ENCODE results near the gene COX7B2. TPM values are rescaled to one million over a fixed set of nuclear protein-coding genes. Genes with fewer than 3 reads are reported as not detected.

The COX7B2 gene
- total and polyA plus RNA-seq, 2 of the 13 experiments (the other 11 are each of a cell fraction or from before 2014, with no cell fraction given): not detected

GRCh38 chr4:46924789-46925529 lies 15.9 kb upstream of the COX7B2 start (continued):
- no peak for TF ChIP-seq ZBTB44 (CRISPR knock-in tag; IDR thresholded peaks at IDR 0.05)

GRCh38 chr4:46922205-46922604 lies 13.2 kb upstream of the COX7B2 start:
- Histone ChIP-seq H3K36me3 (replicated peaks in 1 of 2; ENCODE audit: control insufficient read depth in 1 of 2, insufficient read depth in 2 of 2, low read length in 2 of 2) (no peaks in the 10 kb centered on the region), H3K27me3 (ENCODE audit: control insufficient read depth in 1 of 2, insufficient read depth in 2 of 2, low read length in 2 of 2) (no peaks in the 10 kb centered on the region), H3K4me1 (ENCODE audit: insufficient read depth, low read length) (no peaks in the 10 kb centered on the region), H2AFZ (ENCODE audit: low read length) (no peak overlapping the region), H3K4me2 (ENCODE audit: low read depth, low read length) (no peak overlapping the region), H4K20me1 (ENCODE audit: insufficient read depth, low read length) (no peaks in the 10 kb centered on the region), H3K4me3 (replicated peaks in 1 of 3; ENCODE audit: insufficient read depth in 1 of 3, low read depth in 2 of 3, low read length in 3 of 3) (no peak overlapping the region), H3K27ac (ENCODE audit: extremely low read length, insufficient read depth, low read length) (no peak overlapping the region), H3K9me3 (ENCODE audit: low read length) (no peaks in the 10 kb centered on the region), H3K79me2 (ENCODE audit: insufficient read depth, low read length) (no peaks in the 10 kb centered on the region), H3K9ac (ENCODE audit: insufficient read depth, low read depth, low read length) (no peak overlapping the region)
- no TSS peak for BruUV-seq (replicated peaks)
- 27% methylated on average over 3 of the region's 3 CpGs for WGBS (ENCODE audit: low lambda C conversion rate)
- ChIA-PET POLR2A (no interaction called here), CTCF (ENCODE audit: low intra/inter-chr PET ratio, low total read pairs) (no interaction called here)
- intact Hi-C loops (cut with micrococcal nuclease; ENCODE audit: unreplicated experiment) (no loop called here), in situ Hi-C loops (cut with HindIII; ENCODE audit: extremely low pct_ligation_motif_present, low pct_unique_long_range_greater_than_20kb) (no loop called here)
- no peak for TF ChIP-seq CBX2 (IDR thresholded peaks at IDR 0.05; ENCODE audit: low read depth, low read length)
- TF ChIP-seq CBX2 (CRISPR knock-in tag; IDR thresholded peaks at IDR 0.05; ENCODE audit: low read depth): no peak
- no peak for TF ChIP-seq ZNF749 (CRISPR knock-in tag; IDR thresholded peaks at IDR 0.05; ENCODE audit: borderline replicate concordance)
- TF ChIP-seq SYNCRIP (IDR thresholded peaks at IDR 0.05; ENCODE audit: insufficient read depth, low read depth, low read length): no peak
- TF ChIP-seq ZNF609 (CRISPR knock-in tag; IDR thresholded peaks at IDR 0.05; ENCODE audit: borderline replicate concordance): no peak
- TF ChIP-seq ZNF343 (CRISPR knock-in tag; IDR thresholded peaks at IDR 0.05): no peak
- no peak for TF ChIP-seq ZBTB2 (CRISPR knock-in tag; IDR thresholded peaks at IDR 0.05; ENCODE audit: low read depth)
- no peak for TF ChIP-seq CC2D1A (CRISPR knock-in tag; IDR thresholded peaks at IDR 0.05)
- TF ChIP-seq DBP (CRISPR knock-in tag; IDR thresholded peaks at IDR 0.05; ENCODE audit: not compliant biosample characterization): no peak
- no peak for TF ChIP-seq ATF1 (CRISPR knock-in tag; IDR thresholded peaks at IDR 0.05)
- TF ChIP-seq REXO4 (CRISPR knock-in tag; IDR thresholded peaks at IDR 0.05; ENCODE audit: borderline replicate concordance): no peak
- no peak for TF ChIP-seq IKZF4 (CRISPR knock-in tag; IDR thresholded peaks at IDR 0.05; ENCODE audit: borderline replicate concordance, low read depth, not compliant biosample characterization)
- DNase-seq (ENCODE audit: low spot score) (no peak), FAIRE-seq (no peak), ATAC-seq (no peak)

All from HepG2 (cell line).